NCI-H345 treated with DMSO at 0.1 percent for 48 hours (cell line): ENCODE data around the gene IL1RN.

Experiments used
- DNase-seq: peaks from one replicate; lab custom pipeline; 2025; ENCODE audit not compliant: unreplicated experiment; lab: John Stamatoyannopoulos, UW

The IL1RN gene

DNA sequence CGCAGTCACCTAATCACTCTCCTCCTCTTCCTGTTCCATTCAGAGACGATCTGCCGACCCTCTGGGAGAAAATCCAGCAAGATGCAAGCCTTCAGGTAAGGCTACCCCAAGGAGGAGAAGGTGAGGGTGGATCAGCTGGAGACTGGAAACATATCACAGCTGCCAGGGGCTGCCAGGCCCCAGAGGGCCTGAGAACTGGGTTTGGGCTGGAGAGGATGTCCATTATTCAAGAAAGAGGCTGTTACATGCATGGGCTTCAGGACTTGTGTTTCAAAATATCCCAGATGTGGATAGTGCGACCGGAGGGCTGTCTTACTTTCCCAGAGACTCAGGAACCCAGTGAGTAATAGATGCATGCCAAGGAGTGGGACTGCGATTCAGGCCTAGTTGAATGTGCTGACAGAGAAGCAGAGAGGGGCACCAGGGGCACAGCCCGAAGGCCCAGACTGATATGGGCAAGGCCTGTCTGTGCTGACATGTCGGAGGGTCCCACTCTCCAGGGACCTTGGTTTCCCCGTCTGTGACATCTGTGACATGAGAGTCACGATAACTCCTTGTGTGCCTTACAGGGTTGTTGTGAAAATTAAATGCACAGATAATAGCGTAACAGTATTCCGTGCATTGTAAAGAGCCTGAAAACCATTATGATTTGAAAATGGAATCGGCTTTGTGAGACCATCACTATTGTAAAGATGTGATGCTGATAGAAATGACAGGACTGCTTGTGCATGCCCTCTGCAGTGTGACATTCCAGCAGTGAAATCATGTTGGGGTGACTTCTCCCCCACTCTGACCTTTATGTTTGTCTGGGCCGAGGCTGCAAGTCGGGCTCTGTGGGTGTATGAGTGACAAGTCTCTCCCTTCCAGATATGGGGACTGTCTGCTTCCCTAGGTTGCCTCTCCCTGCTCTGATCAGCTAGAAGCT lies 510 bp downstream of the IL1RN start:
- DNase-seq: no peak

DNA sequence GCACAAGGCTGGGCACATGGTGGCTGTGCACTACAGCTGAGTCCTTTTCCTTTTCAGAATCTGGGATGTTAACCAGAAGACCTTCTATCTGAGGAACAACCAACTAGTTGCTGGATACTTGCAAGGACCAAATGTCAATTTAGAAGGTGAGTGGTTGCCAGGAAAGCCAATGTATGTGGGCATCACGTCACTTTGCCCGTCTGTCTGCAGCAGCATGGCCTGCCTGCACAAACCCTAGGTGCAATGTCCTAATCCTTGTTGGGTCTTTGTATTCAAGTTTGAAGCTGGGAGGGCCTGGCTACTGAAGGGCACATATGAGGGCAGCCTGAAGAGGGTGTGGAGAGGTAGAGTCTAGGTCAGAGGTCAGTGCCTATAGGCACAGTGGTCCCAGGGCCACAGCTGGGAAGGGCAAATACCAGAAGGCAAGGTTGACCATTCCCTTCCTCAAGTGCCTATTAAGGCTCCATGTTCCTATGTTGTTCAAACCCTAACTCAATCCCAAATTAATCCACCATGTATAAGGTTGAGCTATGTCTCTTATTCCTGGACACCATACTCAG lies 2.2 kb downstream of the IL1RN start:
- DNase-seq: no peak

DNA sequence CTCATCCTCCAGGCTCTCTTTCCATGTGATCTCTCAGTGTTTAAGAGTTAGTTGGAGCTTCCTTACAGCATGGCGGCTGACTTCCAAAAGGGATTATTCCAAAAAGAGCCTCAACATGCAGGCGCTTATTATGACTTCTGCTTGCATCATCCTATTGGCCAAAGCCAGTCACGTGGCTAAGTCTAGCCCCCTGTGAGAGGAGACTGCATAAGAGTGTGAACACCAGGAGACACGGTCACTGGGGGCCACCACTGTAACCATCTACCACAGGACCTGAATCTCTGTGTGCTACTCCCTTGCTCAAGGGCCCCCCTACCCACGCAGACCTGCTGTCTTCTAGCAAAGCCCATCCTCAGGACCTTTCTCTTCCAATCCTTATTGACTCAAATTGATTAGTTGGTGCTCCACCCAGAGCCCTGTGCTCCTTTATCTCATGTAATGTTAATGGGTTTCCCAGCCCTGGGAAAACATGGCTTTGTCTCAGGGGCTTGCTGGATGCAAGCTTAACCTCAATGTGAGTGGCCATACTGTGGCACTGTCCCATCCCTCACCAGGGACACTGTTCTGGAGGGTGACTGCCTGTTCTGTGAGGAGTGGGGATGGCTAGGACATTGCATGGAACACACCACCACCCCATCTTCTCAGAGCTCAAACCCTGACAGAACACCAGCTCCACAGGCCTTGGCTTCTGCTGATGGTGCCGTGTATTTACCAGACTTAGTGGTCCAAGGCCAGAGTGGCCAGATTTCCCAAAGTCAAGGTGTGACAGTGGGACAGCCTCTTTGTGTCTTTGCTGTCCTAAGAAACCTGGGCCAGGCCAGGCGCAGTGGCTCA lies 4.2 kb downstream of the IL1RN start:
- DNase-seq: no peak

DNA sequence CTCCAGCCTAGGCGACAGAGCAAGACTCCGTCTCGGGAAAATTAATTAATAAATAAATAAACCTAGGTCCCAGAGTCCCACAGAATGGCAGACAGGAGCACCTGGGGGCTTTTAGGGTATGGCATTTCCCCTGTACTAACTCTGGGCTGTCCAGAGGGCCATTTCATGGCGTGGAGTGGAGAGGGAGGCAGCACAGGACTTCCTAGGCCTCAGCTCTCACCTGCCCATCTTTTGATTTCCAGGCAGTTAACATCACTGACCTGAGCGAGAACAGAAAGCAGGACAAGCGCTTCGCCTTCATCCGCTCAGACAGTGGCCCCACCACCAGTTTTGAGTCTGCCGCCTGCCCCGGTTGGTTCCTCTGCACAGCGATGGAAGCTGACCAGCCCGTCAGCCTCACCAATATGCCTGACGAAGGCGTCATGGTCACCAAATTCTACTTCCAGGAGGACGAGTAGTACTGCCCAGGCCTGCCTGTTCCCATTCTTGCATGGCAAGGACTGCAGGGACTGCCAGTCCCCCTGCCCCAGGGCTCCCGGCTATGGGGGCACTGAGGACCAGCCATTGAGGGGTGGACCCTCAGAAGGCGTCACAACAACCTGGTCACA lies 5.1 kb downstream of the IL1RN start:
- DNase-seq: no peak

DNA sequence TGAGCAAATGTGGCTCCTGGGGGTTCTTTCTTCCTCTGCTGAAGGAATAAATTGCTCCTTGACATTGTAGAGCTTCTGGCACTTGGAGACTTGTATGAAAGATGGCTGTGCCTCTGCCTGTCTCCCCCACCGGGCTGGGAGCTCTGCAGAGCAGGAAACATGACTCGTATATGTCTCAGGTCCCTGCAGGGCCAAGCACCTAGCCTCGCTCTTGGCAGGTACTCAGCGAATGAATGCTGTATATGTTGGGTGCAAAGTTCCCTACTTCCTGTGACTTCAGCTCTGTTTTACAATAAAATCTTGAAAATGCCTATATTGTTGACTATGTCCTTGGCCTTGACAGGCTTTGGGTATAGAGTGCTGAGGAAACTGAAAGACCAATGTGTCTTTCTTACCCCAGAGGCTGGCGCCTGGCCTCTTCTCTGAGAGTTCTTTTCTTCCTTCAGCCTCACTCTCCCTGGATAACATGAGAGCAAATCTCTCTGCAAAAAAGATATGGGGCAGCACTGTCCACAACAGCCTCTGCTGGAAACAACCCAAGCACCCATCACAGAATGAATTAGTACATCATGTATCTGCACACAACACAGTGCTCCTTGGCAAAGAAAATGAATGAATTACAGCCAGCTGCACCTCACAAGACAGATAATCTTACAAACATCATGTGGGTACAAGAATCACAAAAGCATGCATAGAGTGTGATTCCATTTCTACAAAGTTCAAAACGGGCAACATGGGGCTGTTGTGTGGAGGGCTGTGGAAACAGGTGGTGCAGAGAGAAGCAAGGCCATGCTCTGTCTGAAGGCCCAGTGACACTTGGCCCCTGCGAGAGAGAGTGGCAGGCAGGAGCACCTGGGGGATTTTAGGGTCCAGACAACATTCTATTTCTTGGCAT lies 6.6 kb downstream of the IL1RN start:
- DNase-seq: no peak

DNA sequence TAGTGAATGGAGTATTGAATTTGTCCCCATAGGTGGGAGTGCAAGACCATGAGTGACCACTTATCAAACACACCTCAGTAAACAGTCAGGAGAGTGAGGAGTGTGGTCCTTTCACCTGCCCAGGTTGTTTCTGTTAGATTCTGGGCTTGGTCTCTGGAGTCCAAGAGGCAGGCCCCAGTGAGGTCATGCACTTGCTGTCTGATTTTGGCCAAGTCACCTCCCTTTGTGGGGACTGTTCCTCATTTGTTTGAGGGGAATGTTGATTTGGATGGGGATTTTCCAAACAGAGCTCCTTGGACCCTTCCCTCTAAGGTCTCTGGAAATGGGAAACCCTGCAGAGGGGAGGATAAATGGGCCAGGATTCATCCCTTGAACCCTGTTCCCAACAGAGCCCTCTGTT lies 7.3 kb downstream of the IL1RN start:
- DNase-seq: no peak

DNA sequence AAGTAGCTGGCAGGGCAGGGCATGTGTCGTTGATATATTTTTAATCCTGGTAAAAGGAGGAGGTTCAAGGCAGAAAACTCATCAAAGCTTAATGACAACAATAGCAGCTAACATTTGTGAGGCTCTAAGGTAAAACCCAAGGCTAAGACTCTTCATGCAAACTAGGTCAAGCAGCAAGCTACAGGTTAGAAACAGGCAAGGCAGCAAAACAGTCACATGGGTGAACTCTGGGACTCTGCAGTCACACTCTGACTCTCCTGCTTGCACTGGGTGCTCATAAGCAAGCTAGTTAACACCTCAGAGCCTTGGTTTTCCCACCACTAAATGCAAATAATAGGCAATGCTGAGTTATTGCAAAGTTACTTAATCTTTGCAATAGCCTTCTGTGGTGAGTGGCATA lies 7.9 kb downstream of the IL1RN start:
- DNase-seq: no peak

DNA sequence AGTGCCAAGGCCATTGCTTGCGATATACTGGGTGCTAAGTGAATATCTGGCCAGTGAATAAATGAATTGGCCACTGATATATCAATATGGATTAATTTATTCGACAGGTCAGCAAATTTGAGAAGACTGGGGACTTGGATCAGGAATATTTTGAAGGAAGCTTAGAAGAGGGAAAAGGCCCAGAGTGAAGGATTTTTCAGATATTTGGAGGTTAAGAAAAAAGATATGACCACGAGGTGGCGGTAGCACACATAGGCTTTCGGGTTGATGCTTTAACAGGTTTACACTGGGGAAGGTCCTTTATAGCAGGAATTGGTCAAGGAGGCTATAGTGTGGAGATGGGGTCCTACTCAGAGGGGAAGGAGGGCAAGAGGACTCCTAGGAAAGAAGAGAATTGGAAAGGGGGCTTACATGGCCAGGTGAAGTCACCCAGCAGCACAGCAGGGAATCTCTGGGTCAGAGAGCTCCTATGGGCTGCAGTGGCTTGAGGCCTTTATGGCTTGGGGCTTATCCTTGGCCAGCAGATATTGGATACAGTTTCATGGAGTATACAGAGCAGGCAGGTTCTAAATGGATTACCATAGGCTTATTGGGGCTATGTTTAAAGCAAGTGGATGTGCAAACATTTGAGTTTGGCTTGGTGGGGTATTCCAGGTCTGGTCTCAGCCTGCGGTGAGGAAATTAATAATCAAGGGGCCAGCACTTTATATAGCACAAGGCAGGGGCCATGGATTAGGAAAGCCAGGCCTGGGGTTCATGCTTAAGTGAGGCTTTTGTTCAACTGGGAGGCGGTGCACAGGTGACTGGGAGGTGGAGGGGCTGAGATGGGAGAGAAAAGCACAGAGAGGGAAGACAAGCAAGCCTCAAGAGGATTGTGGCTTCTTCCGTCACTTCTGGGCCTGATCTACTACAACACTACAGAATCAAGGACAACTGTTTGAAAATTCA lies 9.7 kb downstream of the IL1RN start:
- peak; percentile 33 for DNase-seq

DNA sequence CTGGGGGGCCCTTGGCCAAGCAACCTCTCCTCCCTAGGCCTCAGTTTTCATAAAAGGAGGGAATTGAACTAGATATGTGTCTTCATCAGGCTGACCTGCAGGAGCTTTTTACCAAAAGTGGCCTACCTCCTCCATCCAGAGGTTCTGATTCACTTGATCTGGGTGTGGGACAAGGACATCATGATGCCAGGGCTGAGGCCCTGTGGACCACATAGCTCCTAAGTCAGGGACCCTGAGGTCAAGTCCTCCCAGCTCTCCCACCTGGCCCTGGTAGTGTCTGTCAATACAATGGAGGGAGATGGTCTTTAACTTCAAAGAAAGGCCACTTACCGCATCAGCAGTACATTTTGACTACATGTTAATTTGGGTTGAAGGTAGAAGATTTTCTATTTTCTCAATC lies 10.4 kb downstream of the IL1RN start:
- DNase-seq: no peak

DNA sequence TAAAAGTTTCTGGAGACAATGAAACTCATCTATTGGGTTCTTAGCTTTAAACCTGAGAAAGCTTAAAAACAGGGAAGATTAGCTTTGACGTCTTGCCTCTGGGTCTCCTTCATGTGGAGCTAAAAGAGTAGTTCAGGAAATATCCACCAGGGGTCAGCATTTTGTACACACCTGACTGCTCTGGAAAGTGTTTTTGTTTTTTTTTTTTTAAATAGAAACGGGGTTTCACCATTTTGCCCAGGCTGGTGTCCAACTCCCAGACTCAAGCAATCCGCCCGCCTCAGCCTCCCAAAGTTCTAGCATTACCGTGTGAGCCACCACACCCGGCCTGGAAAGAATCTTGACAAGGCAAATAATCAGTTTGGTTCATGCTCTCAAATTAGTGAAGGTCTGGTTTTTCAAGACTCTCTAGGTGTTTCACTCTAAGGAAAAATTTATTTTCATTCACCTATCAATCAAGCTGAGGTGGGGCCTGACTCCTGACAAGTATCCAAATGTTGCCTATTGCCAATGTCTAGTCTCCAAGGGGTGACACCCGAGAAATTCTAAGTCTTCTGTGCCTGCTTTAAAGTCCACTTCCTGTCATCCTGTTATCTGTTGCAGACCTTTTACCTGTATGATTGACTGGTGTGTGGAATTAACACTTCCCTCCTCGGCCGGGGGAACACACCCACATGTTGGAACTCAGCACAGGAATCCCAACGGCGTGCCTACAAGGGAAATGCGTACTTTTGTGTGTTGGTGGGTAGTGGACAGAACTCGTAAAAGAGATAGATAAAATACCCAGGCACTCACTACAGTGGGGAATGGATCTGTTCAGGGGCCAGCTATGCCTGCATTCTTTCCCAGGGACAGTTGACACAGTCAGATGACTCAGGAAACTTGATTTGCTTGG lies 11.3 kb downstream of the IL1RN start:
- DNase-seq: peak; percentile 25

DNA sequence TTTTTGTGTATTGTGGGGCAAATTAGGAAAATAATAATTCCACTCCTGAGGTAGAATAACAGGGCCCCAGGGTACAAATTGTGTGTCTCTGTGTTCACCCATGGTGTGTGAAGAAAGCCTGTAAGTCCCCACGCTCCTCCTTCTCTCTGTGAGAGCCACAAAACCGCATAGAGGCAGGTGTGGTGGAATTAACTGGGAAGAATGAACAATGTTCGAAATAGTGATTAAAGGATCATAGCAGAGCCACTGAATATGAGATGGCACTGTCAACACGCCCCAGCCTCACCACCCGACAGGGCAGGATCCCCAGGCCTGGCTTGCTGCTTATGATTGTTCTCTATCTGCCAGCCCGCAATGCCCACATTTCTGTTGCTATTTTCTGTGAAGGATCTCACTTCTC lies 14.1 kb downstream of the IL1RN start:
- no peak for DNase-seq

DNA sequence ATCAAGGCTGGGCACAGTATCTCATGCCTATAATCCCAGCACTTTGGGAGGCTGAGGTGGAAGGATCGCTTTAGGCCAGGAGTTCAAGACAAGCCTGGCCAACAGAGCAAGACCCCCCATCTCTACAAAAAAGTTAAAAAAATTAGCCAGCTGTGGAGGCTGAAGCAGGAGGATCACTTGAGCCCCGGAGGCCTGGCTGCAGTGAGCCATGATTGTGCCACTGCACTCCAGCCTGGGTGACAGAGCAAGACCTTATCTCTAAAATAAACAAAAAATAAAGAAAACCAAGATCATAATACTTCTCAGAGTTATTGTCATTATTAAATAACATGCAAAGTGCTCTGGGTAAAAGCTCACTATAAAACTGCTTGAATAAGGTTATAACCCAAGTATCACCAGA lies 14.9 kb downstream of the IL1RN start:
- DNase-seq: no peak

DNA sequence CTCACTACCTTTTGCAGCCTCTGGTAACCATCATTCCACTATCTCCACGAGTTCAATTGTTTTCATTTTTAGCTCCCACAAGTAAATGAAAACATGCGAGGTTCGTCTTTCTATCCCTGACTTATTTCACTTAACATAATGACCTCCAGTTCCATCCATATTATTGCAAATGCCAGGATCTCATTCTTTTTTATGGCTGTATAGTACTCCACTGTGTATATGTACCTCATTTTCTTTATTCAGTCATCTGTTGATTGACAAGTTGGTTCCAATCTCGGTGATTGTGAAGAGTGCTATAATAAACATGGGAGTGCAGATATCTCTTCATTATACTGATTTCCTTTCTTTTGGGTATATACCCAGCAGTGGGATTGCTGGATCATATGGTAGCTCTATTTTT lies 16.9 kb downstream of the IL1RN start:
- DNase-seq: no peak

DNA sequence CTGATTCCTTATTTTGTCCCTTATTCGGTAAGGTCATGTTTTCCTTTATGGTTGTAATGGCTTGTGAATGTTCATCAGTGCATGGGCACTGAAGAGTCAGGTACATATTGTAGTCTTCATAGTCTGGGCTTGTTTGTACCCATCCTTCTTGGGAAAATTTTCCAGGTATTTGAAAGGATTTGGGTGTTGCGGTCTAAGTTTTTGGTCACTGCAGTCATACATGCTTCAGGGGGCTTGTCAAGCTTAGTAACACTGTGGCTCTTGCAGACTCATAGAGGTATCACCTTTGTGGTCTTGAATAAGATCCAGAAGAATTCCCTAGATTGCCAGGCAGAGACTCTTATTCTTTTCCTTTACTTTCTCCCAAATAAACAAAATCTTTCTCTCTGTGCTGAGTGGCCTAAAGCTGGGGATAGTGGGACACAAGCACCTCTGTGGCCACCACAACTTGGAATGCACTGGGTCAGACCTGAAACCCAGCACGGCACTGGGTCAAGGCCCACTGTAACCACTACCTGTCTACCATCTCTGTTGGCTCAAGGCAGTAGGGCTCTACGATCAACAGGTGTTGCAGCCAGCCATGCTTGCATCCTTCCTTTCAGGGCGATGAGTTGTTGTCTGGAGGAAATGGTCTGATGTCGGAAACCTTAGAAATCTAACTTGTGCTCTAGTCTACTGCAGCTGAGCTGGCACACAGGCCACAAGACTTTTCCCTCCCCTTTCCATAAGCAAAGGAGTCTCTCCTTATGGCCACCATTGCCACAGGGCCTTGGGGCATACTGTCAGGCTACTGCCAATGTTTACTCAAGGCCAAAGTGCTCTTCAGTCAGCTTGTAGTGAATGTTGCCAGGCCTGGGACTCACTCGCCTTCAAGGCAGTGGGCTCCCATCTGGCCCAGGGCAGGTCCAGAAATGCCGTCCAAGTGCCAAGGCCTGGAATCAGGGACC lies 21.5 kb downstream of the IL1RN start:
- no peak for DNase-seq

DNA sequence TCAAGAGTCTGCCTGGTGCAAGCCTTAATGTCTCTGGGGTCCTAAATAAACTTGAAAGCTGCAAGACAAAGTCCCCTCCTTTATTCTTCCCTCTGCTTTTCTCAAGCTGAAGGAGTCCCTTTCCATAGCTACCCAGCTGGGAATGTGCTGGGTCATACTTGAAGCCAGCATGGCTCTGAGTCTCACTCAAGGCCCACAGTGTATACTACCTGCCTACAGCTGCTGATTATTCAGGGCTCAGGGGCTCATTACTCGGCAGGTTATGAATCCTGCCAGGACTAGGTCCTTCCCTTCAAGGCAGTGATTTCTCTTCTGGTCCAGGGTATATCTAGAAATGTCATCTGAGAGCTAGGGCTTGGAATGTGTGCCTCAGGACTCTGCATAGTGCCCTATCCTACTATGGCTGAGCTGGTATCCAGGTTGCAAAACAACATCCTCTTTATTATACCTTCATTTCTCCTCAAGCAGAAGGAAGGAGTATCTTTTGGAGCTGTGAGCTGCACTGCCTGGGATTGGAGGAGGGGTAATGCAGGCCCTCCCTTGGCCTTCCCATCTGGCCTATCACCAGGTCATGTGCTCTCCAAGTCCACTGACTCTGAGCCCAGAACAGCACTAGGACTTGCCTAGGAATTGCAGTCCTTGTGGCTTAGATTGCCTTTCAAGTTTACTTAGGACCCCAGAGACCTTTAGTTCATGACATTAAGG lies 22.3 kb downstream of the IL1RN start:
- no peak for DNase-seq

DNA sequence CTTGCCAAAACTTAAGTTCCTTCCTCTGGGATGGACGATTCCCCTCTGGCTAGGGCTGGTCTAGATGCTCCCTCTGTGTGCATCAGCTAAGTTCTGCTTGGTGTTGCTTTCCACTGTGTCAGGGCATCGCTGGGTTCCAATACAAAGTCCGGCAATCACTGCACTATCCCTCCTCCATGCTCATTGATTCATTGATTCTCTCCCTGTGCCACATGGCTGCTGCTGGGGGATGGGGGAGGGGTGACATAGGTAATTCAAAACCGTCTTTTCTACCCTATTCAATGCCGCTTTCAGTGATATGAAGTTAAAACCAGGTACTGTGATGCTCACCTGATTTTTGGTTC lies 22.8 kb downstream of the IL1RN start:
- DNase-seq: no peak

DNA sequence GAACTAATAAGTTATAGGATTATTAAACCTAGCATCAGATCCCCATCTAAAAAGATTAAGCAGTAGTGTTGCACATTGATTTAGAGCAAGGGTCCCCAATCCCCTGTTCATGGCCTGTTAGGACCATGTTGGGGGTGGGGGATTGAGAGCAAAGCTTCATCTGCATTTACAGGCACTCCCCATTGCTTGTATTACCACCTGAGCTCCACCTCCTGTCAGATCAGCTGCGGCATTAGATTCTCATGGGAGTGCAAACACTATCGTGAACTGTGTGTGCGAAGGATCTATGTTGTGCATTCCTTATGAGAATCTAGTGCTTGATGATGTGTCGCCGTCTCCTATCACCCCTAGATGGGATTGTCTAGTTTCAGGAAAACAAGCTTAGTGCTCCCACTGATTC lies 27.9 kb downstream of the IL1RN start:
- no peak for DNase-seq
